SJCRH30 (cell line): ENCODE measurements around the gene MXRA8. TPM values are rescaled to one million over a fixed set of nuclear protein-coding genes. Genes with fewer than 3 reads are reported as not detected.
A peak's percentile ranks its signal among the peaks of the same experiment; 100 is the strongest.

Experiments used
- DNase-seq, 2 experiments: peaks; one replicate each; pipeline ENCODE4 v3.0.0-alpha.2; 2015 to 2020
- H3K27ac ChIP-seq: fragments of 250-450 bp; sonication (Bioruptor Pico); 2 replicates; pipeline ENCODE4 v1.5.1; 2020; ENCODE audit warnings: mild to moderate bottlenecking, moderate library complexity
- H3K27me3 ChIP-seq: fragments of 250-450 bp; sonication (Bioruptor Pico); 2 replicates; pipeline ENCODE4 v1.5.1; 2020; ENCODE audit warnings: mild to moderate bottlenecking, moderate library complexity
- H3K36me3 ChIP-seq: fragments of 250-450 bp; sonication (Bioruptor Pico); 2 replicates; pipeline ENCODE4 v1.5.1; 2020; ENCODE audit warnings: mild to moderate bottlenecking, moderate library complexity
- H3K4me1 ChIP-seq: fragments of 250-450 bp; sonication (Bioruptor Pico); 2 replicates; pipeline ENCODE4 v1.5.1; 2020; ENCODE audit warnings: mild to moderate bottlenecking, moderate library complexity
- H3K4me3 ChIP-seq: fragments of 250-450 bp; sonication (Bioruptor Pico); 2 replicates; pipeline ENCODE4 v1.5.1; 2020; ENCODE audit warnings: mild to moderate bottlenecking, moderate library complexity
- H3K9me3 ChIP-seq: fragments of 250-450 bp; sonication (Bioruptor Pico); replicated peaks from 2 replicates; pipeline ENCODE4 v1.5.1; 2020; ENCODE audit warnings: mild to moderate bottlenecking, moderate library complexity
- total RNA-seq: library from RNA; depleted of rRNA; stranded (reverse); fragments of >200 nt; shearing (Covaris generic); gene quantifications from 2 replicates; pipeline ENCODE4 v1.2.3, GENCODE V29; 2014

The MXRA8 gene
- total RNA-seq, 1 experiment from 2014 or later, result 13.8 TPM

- H3K4me1 ChIP-seq, result peaks cover 28% of the 10 kb centered on the region
- no peaks in the 10 kb centered on the region for H3K27me3 ChIP-seq
- no peaks in the 10 kb centered on the region for H3K9me3 ChIP-seq
- H3K4me3 ChIP-seq, result no peak overlapping the region
- H3K27ac ChIP-seq, result no peak overlapping the region
- no peak for DNase-seq
- no peaks in the 10 kb centered on the region for H3K36me3 ChIP-seq
Observed at GRCh38 chr1:1353389-1354151, 4.8 kb downstream of the MXRA8 start.

DNA sequence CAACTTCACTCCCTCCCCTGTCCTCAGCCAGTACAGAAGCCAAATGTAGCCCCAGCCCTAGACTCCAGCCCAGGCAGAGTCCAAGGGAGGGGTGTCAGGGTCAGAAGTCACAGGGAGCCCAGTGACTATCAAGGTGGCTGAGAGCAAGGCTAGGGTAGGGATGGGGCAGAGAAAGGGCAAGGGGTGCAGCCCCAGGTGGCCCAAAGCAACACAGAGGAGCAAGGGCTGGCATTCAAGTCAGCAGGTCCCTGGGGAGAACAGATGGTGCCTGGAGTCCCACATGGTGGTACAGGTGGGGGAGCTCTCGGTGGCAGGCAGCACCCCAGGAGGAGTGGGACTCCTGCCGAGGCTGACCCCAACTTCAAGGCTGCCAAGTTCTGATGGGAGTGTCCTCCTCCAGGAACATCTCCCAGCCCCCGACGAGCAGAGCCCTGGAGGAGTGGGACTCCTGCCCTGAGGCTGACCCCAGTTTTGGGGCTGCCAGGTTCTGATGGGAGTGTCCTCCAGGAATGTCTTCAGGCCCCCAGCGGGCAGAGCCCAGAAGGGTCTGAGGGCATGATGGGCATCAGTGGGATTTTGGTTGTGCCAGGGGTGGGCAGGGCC, 5.5 kb downstream of the MXRA8 start:
- H3K4me1 ChIP-seq, result peaks cover 27% of the 10 kb centered on the region
- H3K27me3 ChIP-seq, result no peaks in the 10 kb centered on the region
- no peaks in the 10 kb centered on the region for H3K9me3 ChIP-seq
- no peak overlapping the region for H3K27ac ChIP-seq
- H3K4me3 ChIP-seq, result no peak overlapping the region
- DNase-seq, result no peak
- H3K36me3 ChIP-seq, result no peaks in the 10 kb centered on the region

- Histone ChIP-seq H3K27me3 (no peaks in the 10 kb centered on the region), H3K36me3 (no peaks in the 10 kb centered on the region), H3K9me3 (no peaks in the 10 kb centered on the region), H3K4me3 (no peak overlapping the region), H3K27ac (no peak overlapping the region), H3K4me1 (peaks cover 24% of the 10 kb centered on the region)
- peak in 1 of 2 experiments; percentile 54 for DNase-seq
Observed at GRCh38 chr1:1351511-1352427, 6.6 kb downstream of the MXRA8 start.

DNA sequence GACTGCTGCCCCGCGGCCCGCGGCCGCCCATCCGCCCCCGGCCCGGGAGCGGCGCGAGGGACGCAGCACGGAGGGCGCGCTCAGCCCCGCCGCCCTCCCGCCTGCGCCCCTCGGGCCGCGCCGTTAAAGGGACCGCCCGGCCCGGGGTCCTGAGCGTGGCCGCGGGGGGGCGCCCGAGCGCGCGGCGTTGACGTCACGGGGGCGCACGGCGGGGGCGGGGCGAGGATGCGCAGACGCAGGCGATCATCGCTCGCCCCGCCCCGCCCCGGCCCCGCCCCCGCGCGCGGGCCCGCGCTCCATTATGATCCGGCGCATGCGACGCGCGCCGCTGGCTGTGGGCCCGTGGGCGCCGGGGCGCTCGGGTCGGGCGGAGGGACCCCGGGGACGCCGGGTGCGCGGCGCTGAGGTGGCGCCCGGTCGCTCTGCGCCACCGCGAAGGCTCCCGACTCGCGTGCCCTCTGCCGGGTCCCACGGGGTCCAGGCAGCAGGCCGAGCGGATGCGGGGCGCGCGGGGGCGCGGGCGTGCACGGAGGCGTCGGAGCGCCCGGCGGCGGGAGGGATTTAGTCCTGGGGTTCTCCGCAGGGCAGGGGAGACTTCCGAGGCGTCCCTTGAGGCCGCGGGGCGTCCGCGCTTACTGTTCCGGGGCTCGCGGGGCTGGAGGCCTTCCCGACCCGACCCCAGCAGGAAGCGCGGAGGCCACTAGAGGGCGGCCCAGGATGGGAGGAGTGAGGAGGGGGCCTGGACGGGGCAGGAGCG, 8.9 kb downstream of the MXRA8 start, which contains the start of gene DVL1:
Gene DVL1 (minus strand): TSS at position 163 of the 757 bp plus-strand sequence. CDS start 353 bp downstream, outside the sequence.
- peak within 1 kb of the TSS; percentile 42; the same call in 1 of the 2 replicates for H3K27ac ChIP-seq
- no peaks in the 10 kb centered on the region for H3K27me3 ChIP-seq
- H3K9me3 ChIP-seq, result no peaks in the 10 kb centered on the region
- H3K4me1 ChIP-seq, result peaks cover 24% of the 10 kb centered on the region
- H3K36me3 ChIP-seq, result no peaks in the 10 kb centered on the region
- H3K4me3 ChIP-seq, result peak within 1 kb of the TSS; percentile 93
- peak; percentile 81 to 82 for DNase-seq

DNA sequence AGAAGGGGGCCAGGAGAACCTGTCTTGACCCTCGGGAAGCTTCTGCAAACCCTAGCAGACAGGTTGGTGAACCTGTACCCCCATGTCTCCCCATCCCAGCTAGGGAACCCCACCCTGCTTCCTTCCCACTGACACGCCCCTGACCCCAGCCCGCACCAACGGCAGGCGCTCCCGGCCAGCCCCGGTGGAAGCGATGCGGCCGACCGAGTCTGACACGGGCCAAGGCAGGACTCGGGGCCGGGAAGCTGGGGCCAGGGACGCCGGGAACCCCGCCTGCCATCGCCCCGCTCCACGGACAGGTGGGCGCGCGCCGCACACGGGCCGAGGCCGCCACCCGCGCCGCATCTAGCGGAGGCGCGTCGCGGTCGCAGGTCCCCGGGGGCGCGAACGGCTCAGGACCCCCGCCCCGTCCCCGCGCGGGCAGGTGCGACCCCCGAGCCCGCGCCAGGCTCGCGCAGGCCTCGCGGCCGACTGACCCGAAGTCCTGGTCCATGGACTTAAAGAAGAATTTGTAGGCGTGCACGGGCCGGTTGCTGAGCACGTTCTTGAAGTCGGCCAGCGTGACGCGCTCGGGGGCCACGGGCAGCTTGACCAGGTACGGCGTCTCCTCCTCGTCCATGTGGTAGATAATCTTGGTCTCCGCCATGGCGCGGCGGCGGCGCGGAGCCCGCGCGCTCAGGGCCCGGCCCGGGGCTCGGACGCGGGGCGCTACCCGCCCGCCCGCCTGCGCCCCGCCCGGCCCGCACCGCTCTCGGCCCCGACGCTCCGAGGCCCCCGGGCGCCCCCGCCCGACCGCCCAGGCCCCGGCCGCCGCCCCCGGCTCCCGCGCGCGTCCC, 9.7 kb downstream of the MXRA8 start:
- DNase-seq, result peak in 1 of 2 experiments; percentile 41
- peak overlapping the region; percentile 78 for H3K4me3 ChIP-seq
- no peaks in the 10 kb centered on the region for H3K9me3 ChIP-seq
- H3K36me3 ChIP-seq, result no peaks in the 10 kb centered on the region
- H3K4me1 ChIP-seq, result peaks cover 23% of the 10 kb centered on the region
- H3K27ac ChIP-seq, result no peak overlapping the region
- H3K27me3 ChIP-seq, result no peaks in the 10 kb centered on the region

DNA sequence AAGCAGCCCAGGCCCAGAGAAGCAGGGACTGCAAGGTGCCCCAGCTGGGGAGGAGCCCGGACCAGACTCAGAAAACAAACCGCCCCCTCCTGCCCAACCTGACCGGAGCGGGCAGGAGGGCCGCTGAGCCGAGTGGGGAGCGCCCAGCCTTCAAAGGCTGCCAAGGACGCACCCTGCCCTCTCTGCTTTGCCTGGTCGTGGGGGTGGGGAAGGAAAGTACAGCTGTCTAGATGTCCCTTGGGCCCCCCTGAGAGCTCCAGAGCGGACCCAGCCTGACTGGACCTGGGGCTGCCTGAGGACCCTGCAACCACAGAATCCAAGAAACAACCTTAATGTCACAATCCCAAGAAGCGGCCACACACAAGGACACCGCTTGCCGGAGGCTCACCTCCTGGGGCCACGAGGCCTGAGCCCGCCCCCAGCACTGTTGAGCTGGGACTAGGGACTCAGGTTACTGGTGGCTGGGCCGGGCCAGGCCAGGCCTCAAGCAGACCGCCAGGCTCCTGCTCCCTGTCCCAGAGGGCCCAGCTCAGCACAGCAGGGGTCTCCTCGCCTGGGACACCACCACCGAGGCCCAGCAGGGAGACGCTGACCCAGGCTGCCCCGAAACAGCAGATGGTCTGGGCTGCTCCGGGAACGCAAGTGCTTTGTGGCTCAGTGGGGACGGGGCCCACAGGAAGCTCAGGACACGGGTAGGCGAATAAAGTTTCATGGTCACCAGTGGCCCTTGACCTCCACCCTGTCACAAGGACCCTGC, 10.5 kb downstream of the MXRA8 start:
- Histone ChIP-seq H3K36me3 (no peaks in the 10 kb centered on the region), H3K9me3 (no peaks in the 10 kb centered on the region), H3K4me1 (peaks cover 15% of the 10 kb centered on the region), H3K27ac (no peak overlapping the region), H3K27me3 (no peaks in the 10 kb centered on the region), H3K4me3 (peak overlapping the region; percentile 78)
- peak; percentile 58 to 71 for DNase-seq

- Histone ChIP-seq H3K27ac (no peak overlapping the region), H3K27me3 (no peaks in the 10 kb centered on the region), H3K4me3 (no peak overlapping the region; the same call in 1 of the 2 replicates), H3K9me3 (no peaks in the 10 kb centered on the region), H3K4me1 (peaks cover 8% of the 10 kb centered on the region), H3K36me3 (no peaks in the 10 kb centered on the region)
- DNase-seq, result no peak
Observed at GRCh38 chr1:1347026-1347595, 11.2 kb downstream of the MXRA8 start.

DNA sequence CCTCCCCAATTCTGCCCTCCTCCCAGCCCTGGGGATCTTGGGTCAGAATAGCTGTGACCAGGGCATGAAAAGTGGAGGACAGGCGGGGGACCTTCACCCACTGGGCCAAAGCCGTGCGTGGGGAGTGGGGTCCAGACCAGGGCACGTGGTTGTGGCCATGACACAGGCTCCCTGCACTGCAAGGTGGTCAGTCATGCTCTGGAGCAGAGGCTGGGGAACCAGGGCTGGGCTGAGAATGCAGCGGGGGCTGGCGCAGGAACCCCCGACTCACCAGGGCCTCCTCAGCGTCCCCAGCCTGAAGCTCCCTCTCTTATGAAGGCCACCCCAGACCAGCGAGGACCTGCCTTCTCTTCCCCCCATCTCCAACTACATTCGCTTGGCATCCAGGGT, 11.9 kb downstream of the MXRA8 start:
- H3K9me3 ChIP-seq, result no peaks in the 10 kb centered on the region
- no peak overlapping the region for H3K27ac ChIP-seq
- H3K27me3 ChIP-seq, result no peaks in the 10 kb centered on the region
- no peaks in the 10 kb centered on the region for H3K36me3 ChIP-seq
- DNase-seq, result no peak
- H3K4me1 ChIP-seq, result peaks cover 2% of the 10 kb centered on the region
- H3K4me3 ChIP-seq, result no peak overlapping the region

- H3K9me3 ChIP-seq, result no peaks in the 10 kb centered on the region
- H3K4me1 ChIP-seq, result no peaks in the 10 kb centered on the region; the same call in 1 of the 2 replicates
- H3K27me3 ChIP-seq, result no peaks in the 10 kb centered on the region
- H3K27ac ChIP-seq, result no peak overlapping the region
- DNase-seq, result no peak
- H3K4me3 ChIP-seq, result no peak overlapping the region
- peaks cover 3% of the 10 kb centered on the region; the same call in 1 of the 2 replicates for H3K36me3 ChIP-seq
Observed at GRCh38 chr1:1345860-1346500, 12.4 kb downstream of the MXRA8 start.

DNA sequence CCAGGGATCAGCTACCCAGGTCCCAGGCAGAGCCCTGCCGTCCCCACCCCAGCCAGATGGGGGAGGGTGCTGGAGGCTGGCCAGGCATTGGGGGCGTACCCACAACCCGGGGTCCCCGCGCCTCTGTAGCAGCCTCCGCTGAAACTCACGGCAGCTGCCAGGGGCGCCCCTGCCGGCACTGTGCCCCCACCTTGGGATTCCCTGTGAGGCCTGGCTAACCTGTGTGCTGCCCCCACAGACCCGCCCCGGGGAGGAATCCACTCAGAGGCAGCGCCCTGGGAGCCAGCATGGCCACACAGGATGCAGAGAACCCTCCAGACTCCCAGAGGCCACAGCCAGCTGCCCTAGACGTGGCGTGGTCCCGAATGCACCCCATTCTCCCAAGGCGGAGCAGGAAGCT, 13.0 kb downstream of the MXRA8 start:
- H3K36me3 ChIP-seq, result peaks cover 6% of the 10 kb centered on the region; the same call in 1 of the 2 replicates
- H3K27me3 ChIP-seq, result no peaks in the 10 kb centered on the region
- no peaks in the 10 kb centered on the region; the same call in 1 of the 2 replicates for H3K4me1 ChIP-seq
- no peak for DNase-seq
- H3K27ac ChIP-seq, result no peak overlapping the region
- H3K9me3 ChIP-seq, result no peaks in the 10 kb centered on the region
- H3K4me3 ChIP-seq, result no peak overlapping the region

- Histone ChIP-seq H3K36me3 (peaks cover 6% of the 10 kb centered on the region; the same call in 1 of the 2 replicates), H3K27ac (no peak overlapping the region), H3K4me3 (no peak overlapping the region), H3K27me3 (no peaks in the 10 kb centered on the region), H3K4me1 (no peaks in the 10 kb centered on the region; the same call in 1 of the 2 replicates), H3K9me3 (no peaks in the 10 kb centered on the region)
- DNase-seq, result no peak
Observed at GRCh38 chr1:1344655-1345361, 13.5 kb downstream of the MXRA8 start.
